H1 (cell line): ENCODE data around the gene MED16. TPM values are rescaled to one million over a fixed set of nuclear protein-coding genes. Genes with fewer than 3 reads are reported as not detected.

Experiments used
- CTCF ChIA-PET: fragments of 300-600 bp; sonication (Branson Sonifier 250); formaldehyde crosslinking; loops from one replicate; lab custom pipeline; 2021; ENCODE audit not compliant: partially characterized antibody; lab: Charles Lee
- POLR2A ChIA-PET: fragments of 300-600 bp; sonication (Branson Sonifier 250); formaldehyde crosslinking; loops from one replicate; lab custom pipeline; 2021; ENCODE audit warnings: inconsistent platforms; ENCODE audit not compliant: partially characterized antibody; lab: Charles Lee
- DNase-seq, 2 experiments: peaks; one replicate each; pipeline versions ENCODE4 v3.0.0 to v3.0.0-alpha.2; 2010 to 2022; ENCODE audit warnings: low spot score in 2 of 2, low read depth in 1 of 2, mixed read lengths in 1 of 2
- FAIRE-seq: peaks from 2 replicates; lab custom pipeline; 2011; peaks lifted over from hg19 to GRCh38; lab: Jason Lieb, UNC
- H2AFZ ChIP-seq: 2 replicates; pipeline ENCODE4 v1.8.1; 2012; ENCODE audit warnings: low read length, inconsistent platforms
- H2AK5ac ChIP-seq: 2 replicates; pipeline ENCODE4 v1.6.1; 2013; ENCODE audit warnings: low read depth, low read length
- H2BK120ac ChIP-seq: replicated peaks from 2 replicates; pipeline ENCODE3; 2013; ENCODE audit warnings: low read depth, low read length, inconsistent platforms
- H2BK12ac ChIP-seq: 2 replicates; pipeline ENCODE4 v1.6.1; 2013; ENCODE audit warnings: low read depth, low read length
- H2BK15ac ChIP-seq: 2 replicates; pipeline ENCODE4 v1.6.1; 2013; ENCODE audit warnings: low read length
- H2BK20ac ChIP-seq: 2 replicates; pipeline ENCODE4 v1.6.1; 2013; ENCODE audit warnings: low read length
- H2BK5ac ChIP-seq: 2 replicates; pipeline ENCODE4 v1.6.1; 2013; ENCODE audit warnings: low read depth, low read length
- H3K14ac ChIP-seq: 2 replicates; pipeline ENCODE4 v1.6.1; 2013; ENCODE audit warnings: inconsistent platforms; ENCODE audit not compliant: insufficient read length
- H3K18ac ChIP-seq: 2 replicates; pipeline ENCODE4 v1.6.1; 2013; ENCODE audit warnings: low read length; ENCODE audit errors: extremely low read depth
- H3K23ac ChIP-seq: 2 replicates; pipeline ENCODE4 v1.6.1; 2013; ENCODE audit warnings: inconsistent platforms; ENCODE audit not compliant: insufficient read length
- H3K23me2 ChIP-seq: 2 replicates; pipeline ENCODE4 v1.6.1; 2013; ENCODE audit warnings: low read depth, low read length
- H3K27ac ChIP-seq: 2 replicates; pipeline ENCODE4 v1.6.1; 2011; ENCODE audit warnings: low read depth, low read length, inconsistent platforms
- H3K27me3 ChIP-seq, 4 experiments: replicated peaks in 1 of 4; 1 replicate in 1 of 4; 2 replicates in 3 of 4; pipeline versions ENCODE4 v1.6.1 to v1.8.1; 2011 to 2013; ENCODE audit warnings: low read length in 3 of 4, mild to moderate bottlenecking in 3 of 4, inconsistent platforms in 2 of 4, mixed read lengths in 2 of 4, moderate library complexity in 1 of 4; ENCODE audit not compliant: control insufficient read depth in 3 of 4, insufficient read depth in 3 of 4; ENCODE audit errors: extremely low read depth in 1 of 4
- H3K36me3 ChIP-seq, 4 experiments: 2 replicates each; pipeline versions ENCODE4 v1.6.1 to v1.8.1; 2011 to 2013; ENCODE audit warnings: mild to moderate bottlenecking in 4 of 4, low read length in 3 of 4, moderate library complexity in 2 of 4, control low read depth in 1 of 4, inconsistent platforms in 1 of 4; ENCODE audit not compliant: insufficient read depth in 4 of 4, control insufficient read depth in 2 of 4
- H3K4ac ChIP-seq: replicated peaks from 2 replicates; pipeline ENCODE3; 2013; ENCODE audit warnings: low read length, low read depth, mixed read lengths, inconsistent platforms; ENCODE audit not compliant: insufficient read length
- H3K4me1 ChIP-seq, 4 experiments: replicated peaks in 1 of 4; 1 replicate in 1 of 4; 2 replicates in 3 of 4; pipeline versions ENCODE4 v1.6.1 to v1.8.1; 2011 to 2013; ENCODE audit warnings: low read length in 3 of 4, inconsistent platforms in 2 of 4, mixed read lengths in 1 of 4; ENCODE audit not compliant: insufficient read depth in 4 of 4, control insufficient read depth in 3 of 4
- H3K4me2 ChIP-seq, 2 experiments: 2 replicates each; pipeline versions ENCODE4 v1.6.1 to v1.8.1; 2011 to 2013; ENCODE audit warnings: low read depth in 2 of 2, low read length in 2 of 2, control low read depth in 1 of 2, inconsistent platforms in 1 of 2, mild to moderate bottlenecking in 1 of 2; ENCODE audit not compliant: insufficient read depth in 1 of 2
- H3K4me3 ChIP-seq, 4 experiments: fragments of 200-600, 300-600 bp in 1 of 4; sonication (generic), shearing (Covaris generic), sonication (Bioruptor Twin) in 1 of 4; 2 replicates each; pipeline versions ENCODE4 v1.5.1 to v1.8.1; 2011 to 2016; ENCODE audit warnings: low read length in 4 of 4, low read depth in 3 of 4, control low read depth in 2 of 4, inconsistent platforms in 2 of 4, mild to moderate bottlenecking in 2 of 4, mixed read lengths in 1 of 4, moderate library complexity in 1 of 4; ENCODE audit not compliant: insufficient read depth in 2 of 4; ENCODE audit errors: extremely low read depth in 1 of 4
- H3K56ac ChIP-seq: replicated peaks from 2 replicates; pipeline ENCODE3; 2013; ENCODE audit warnings: low read depth, mild to moderate bottlenecking, mixed read lengths, low read length, inconsistent platforms; ENCODE audit not compliant: insufficient read length
- H3K79me1 ChIP-seq: 2 replicates; pipeline ENCODE4 v1.6.1; 2013; ENCODE audit warnings: low read depth, low read length, control low read depth
- H3K79me2 ChIP-seq, 2 experiments: 2 replicates each; pipeline versions ENCODE4 v1.6.1 to v1.8.1; 2012 to 2013; ENCODE audit warnings: low read length in 2 of 2, mild to moderate bottlenecking in 2 of 2, inconsistent platforms in 1 of 2; ENCODE audit not compliant: insufficient read depth in 2 of 2, control insufficient read depth in 1 of 2
- H3K9ac ChIP-seq, 4 experiments: replicated peaks in 1 of 4; 1 replicate in 1 of 4; 2 replicates in 3 of 4; pipeline versions ENCODE4 v1.6.1 to v1.8.1; 2011 to 2013; ENCODE audit warnings: low read depth in 3 of 4, low read length in 3 of 4, control low read depth in 2 of 4, mild to moderate bottlenecking in 2 of 4, moderate library complexity in 2 of 4, inconsistent platforms in 1 of 4; ENCODE audit errors: extremely low read depth in 1 of 4
- H3K9me3 ChIP-seq, 2 experiments: 2 replicates each; pipeline versions ENCODE4 v1.6.1 to v1.8.1; 2012 to 2013; ENCODE audit warnings: mild to moderate bottlenecking in 2 of 2, moderate library complexity in 2 of 2, control low read depth in 1 of 2, inconsistent platforms in 1 of 2, low read depth in 1 of 2, low read length in 1 of 2, mixed read lengths in 1 of 2; ENCODE audit not compliant: insufficient read depth in 2 of 2
- H4K20me1 ChIP-seq, 2 experiments: replicated peaks in 1 of 2; 2 replicates each; pipeline versions ENCODE3 to v1.8.1; 2011 to 2013; ENCODE audit warnings: inconsistent platforms in 2 of 2, low read length in 2 of 2, mild to moderate bottlenecking in 1 of 2; ENCODE audit not compliant: insufficient read depth in 2 of 2, control insufficient read depth in 1 of 2
- H4K5ac ChIP-seq: 2 replicates; pipeline ENCODE4 v1.6.1; 2013; ENCODE audit warnings: low read length, low read depth, mixed read lengths, inconsistent platforms; ENCODE audit not compliant: insufficient read length
- H4K8ac ChIP-seq: 2 replicates; pipeline ENCODE4 v1.8.0; 2013; ENCODE audit warnings: mild to moderate bottlenecking, moderate library complexity, low read length, inconsistent platforms; ENCODE audit not compliant: insufficient read depth; ENCODE audit errors: extremely low read depth
- H4K91ac ChIP-seq: replicated peaks from 2 replicates; pipeline ENCODE3; 2013; ENCODE audit warnings: low read length, mixed read lengths, inconsistent platforms; ENCODE audit not compliant: insufficient read length
- BACH1 ChIP-seq: IDR thresholded peaks from 2 replicates; pipeline ENCODE4 v1.6.1; 2012; ENCODE audit warnings: low read length, improper control_type of control experiment
- CTBP2 ChIP-seq: IDR thresholded peaks from 2 replicates; pipeline ENCODE4 v1.7.0; 2011; ENCODE audit warnings: borderline replicate concordance, mild to moderate bottlenecking, moderate library complexity, mixed read lengths, low read length; ENCODE audit not compliant: insufficient read depth, insufficient read length
- HDAC2 ChIP-seq, 2 experiments: fragments of 300-600 bp in 1 of 2; sonication (generic) in 1 of 2; IDR thresholded peaks; 2 replicates each; pipeline ENCODE4 v1.6.1; 2011 to 2012; ENCODE audit warnings: low read depth in 2 of 2, low read length in 2 of 2, mild to moderate bottlenecking in 2 of 2, moderate library complexity in 2 of 2, borderline replicate concordance in 1 of 2, inconsistent platforms in 1 of 2
- NRF1 ChIP-seq: IDR thresholded peaks from 2 replicates; pipeline ENCODE4 v1.6.1; 2011; ENCODE audit warnings: mild to moderate bottlenecking, low read depth, low read length, improper control_type of control experiment
- RBBP5 ChIP-seq: IDR thresholded peaks from 2 replicates; pipeline ENCODE4 v1.7.1; 2012; ENCODE audit warnings: low read depth, mild to moderate bottlenecking, inconsistent platforms, low read length, moderate library complexity, borderline replicate concordance
- RXRA ChIP-seq: IDR thresholded peaks from 2 replicates; pipeline ENCODE4 v1.6.1; 2011; ENCODE audit warnings: low read depth, mild to moderate bottlenecking, low read length, moderate library complexity; ENCODE audit not compliant: insufficient read depth
- SIRT6 ChIP-seq: IDR thresholded peaks from one replicate; pipeline ENCODE4 v1.7.1; 2012; ENCODE audit warnings: low read length, inconsistent platforms
- SP2 ChIP-seq: IDR thresholded peaks from 2 replicates; pipeline ENCODE4 v1.6.1; 2012; ENCODE audit warnings: mild to moderate bottlenecking, low read length, inconsistent platforms
- TAF1 ChIP-seq: IDR thresholded peaks from 2 replicates; pipeline ENCODE4 v1.6.1; 2011; ENCODE audit warnings: mild to moderate bottlenecking, low read depth, low read length
- TAF7 ChIP-seq: optimal IDR thresholded peaks from 2 replicates; pipeline ENCODE3; 2011; ENCODE audit warnings: low read depth, mild to moderate bottlenecking, inconsistent platforms, low read length, moderate library complexity, borderline replicate concordance
- TBP ChIP-seq: IDR thresholded peaks from 2 replicates; pipeline ENCODE4 v1.6.1; 2011; ENCODE audit warnings: low read depth, low read length, improper control_type of control experiment
- TCF12 ChIP-seq: IDR thresholded peaks from 2 replicates; pipeline ENCODE4 v1.6.1; 2011; ENCODE audit warnings: low read depth, mild to moderate bottlenecking, low read length
- WGBS, 2 experiments: shearing (Covaris generic) in 1 of 2; methylation state at CpG; one replicate each; pipeline versions ENCODE4 v1.1.6 to v1.1.7; 2013 to 2015; ENCODE audit warnings: low lambda C conversion rate in 2 of 2, mixed read lengths in 2 of 2, inconsistent platforms in 1 of 2, low coverage in 1 of 2, missing lambda C conversion rate in 1 of 2; ENCODE audit not compliant: insufficient replicate concordance in 2 of 2, insufficient coverage in 1 of 2, insufficient read length in 1 of 2; ENCODE audit errors: extremely low coverage in 1 of 2, missing lambda C conversion rate in 1 of 2; 5-methylcytosine and 5-hydroxymethylcytosine counted together
- polyA plus RNA-seq, 7 experiments: library from polyadenylated mRNA; depleted of rRNA in 3 of 7; stranded (reverse) in 5 of 7; unstranded in 2 of 7; fragments of >200 nt in 5 of 7; fragments of 200-250 nt in 2 of 7; gene quantifications; 1 replicate in 5 of 7; 2 replicates in 1 of 7; 4 replicates in 1 of 7; pipeline versions ENCODE4 v1.2.1 to v1.2.3, GENCODE V29; 2011 to 2013; ENCODE audit warnings: missing spikeins in 2 of 7, mixed read lengths in 2 of 7
- total RNA-seq: library from RNA; stranded (reverse); fragmentation: NEBNext Ultra II Directional; extraction: Animal tissue kit (Norgen Biotek cat#: 25700); gene quantifications from 2 replicates; pipeline ENCODE4 v1.2.1, GENCODE V29; 2021

MED16 gene
- total and polyA plus RNA-seq, 2 of the 8 experiments (the other 6 are each of a cell fraction or from before 2014, with no cell fraction given): 51.0 to 67.2 TPM

- H3K4me2 ChIP-seq: no peak overlapping the region
- H3K23me2 ChIP-seq: no peaks in the 10 kb centered on the region
- no peak overlapping the region for H2BK12ac ChIP-seq
- H3K56ac ChIP-seq: no peak overlapping the region
- H3K9ac ChIP-seq: no peak overlapping the region
- H4K8ac ChIP-seq: no peak overlapping the region
- ChIA-PET POLR2A (interaction anchor here (2.9 kb wide), 1 partner anchor 12 kb away, joined by 8 read pairs; no protein-coding TSS in a partner anchor), CTCF (interaction anchor here (1.4 to 1.6 kb wide), 3 partner anchors 10 to 44 kb away, joined by 3 to 7 read pairs (median 4); partner anchors contain the start of gene WDR18)
- no peak overlapping the region for H3K18ac ChIP-seq
- H3K23ac ChIP-seq: no peak overlapping the region
- no peak overlapping the region for H3K14ac ChIP-seq
- 95% methylated on average over 57 of the region's 64 CpGs; no CpG with 5 or more reads in 1 of the 2 experiments for WGBS, 2 experiments
- H2AFZ ChIP-seq: no peak overlapping the region
- H3K4ac ChIP-seq: no peak overlapping the region
- no peak overlapping the region for H2BK20ac ChIP-seq
- H3K4me1 ChIP-seq: no peaks in the 10 kb centered on the region
- H4K91ac ChIP-seq: no peak overlapping the region
- DNase-seq: no peak
- H3K27ac ChIP-seq: no peak overlapping the region
- H3K9me3 ChIP-seq: no peaks in the 10 kb centered on the region
- H4K20me1 ChIP-seq: peaks cover 7 to 40% of the 10 kb centered on the region in 2 experiments
- H2AK5ac ChIP-seq: no peak overlapping the region
- FAIRE-seq: no peak
- H3K27me3 ChIP-seq: no peaks in the 10 kb centered on the region
- H3K79me2 ChIP-seq: peaks cover 5 to 59% of the 10 kb centered on the region in 2 experiments
- H2BK15ac ChIP-seq: no peak overlapping the region
- TF ChIP-seq RBBP5: no peak
- TF ChIP-seq CTBP2: no peak
- TF ChIP-seq RXRA: no peak
- no peak for TF ChIP-seq TAF7
- TF ChIP-seq BACH1: no peak
- TF ChIP-seq SIRT6: no peak
- no peak for TF ChIP-seq NRF1
- TF ChIP-seq TAF1: no peak
- no peak for TF ChIP-seq TBP
- TF ChIP-seq TCF12: no peak
- no peak for TF ChIP-seq SP2
- TF ChIP-seq HDAC2 (IDR thresholded peaks at IDR 0.05; ENCODE audit: borderline replicate concordance in 1 of 2, low read depth in 2 of 2, low read length in 2 of 2): no peak
- peaks cover 21% of the 10 kb centered on the region for H3K79me1 ChIP-seq
- no peak overlapping the region for H2BK120ac ChIP-seq
- no peak overlapping the region for H4K5ac ChIP-seq
- peaks cover 3 to 9% (median 5%) of the 10 kb centered on the region in 4 experiments; a peak in 7 of 8 replicates for H3K36me3 ChIP-seq
- no peak overlapping the region for H2BK5ac ChIP-seq
- H3K4me3 ChIP-seq: no peak overlapping the region
Measured at GRCh38 chr19:940591-941291, 47.8 kb upstream of the MED16 start.
